DND-41 (cell line): Measurements from ENCODE around the gene CES3.
A peak's percentile ranks its signal among the peaks of the same experiment; 100 is the strongest.
"Not testable (repeated sequence)": the region's sequence is repeated elsewhere in the genome, so short reads cannot be mapped to it uniquely, and the experiment has no call there.

Source experiments
- ATAC-seq: fragments of 200-7000 bp; cut with Tn5 transposase; 3 replicates; pipeline ENCODE4 v1.9.1; 2021; ENCODE audit warnings: low read depth; ENCODE audit not compliant: insufficient read depth
- DNase-seq: peaks from one replicate; pipeline ENCODE4 v3.0.0-alpha.2; 2020
- H2AFZ ChIP-seq: 2 replicates; pipeline ENCODE4 v1.6.0; 2012; ENCODE audit warnings: low read depth, low read length
- H3K27ac ChIP-seq: 2 replicates; pipeline ENCODE4 v1.5.1; 2012; ENCODE audit warnings: low read length, inconsistent platforms
- H3K27me3 ChIP-seq: fragments of 200-600 bp; sonication (generic); 2 replicates; pipeline ENCODE4 v1.6.0; 2012; ENCODE audit warnings: low read length, mild to moderate bottlenecking, inconsistent platforms; ENCODE audit not compliant: insufficient read depth, poor library complexity
- H3K36me3 ChIP-seq: 2 replicates; pipeline ENCODE4 v1.5.1; 2012; ENCODE audit warnings: low read length, inconsistent platforms; ENCODE audit not compliant: insufficient read depth
- H3K4me1 ChIP-seq: 2 replicates; pipeline ENCODE4 v1.5.1; 2012; ENCODE audit warnings: mild to moderate bottlenecking, low read length; ENCODE audit not compliant: insufficient read depth
- H3K4me2 ChIP-seq: 2 replicates; pipeline ENCODE4 v1.6.0; 2012; ENCODE audit warnings: mild to moderate bottlenecking, moderate library complexity, low read length, inconsistent platforms; ENCODE audit not compliant: insufficient read depth
- H3K4me3 ChIP-seq, 2 experiments: fragments of 200-600 bp in 1 of 2; shearing (Covaris generic) in 1 of 2; 2 replicates each; pipeline ENCODE4 v1.5.1; 2012 to 2016; ENCODE audit warnings: inconsistent platforms in 2 of 2, low read length in 2 of 2, mild to moderate bottlenecking in 2 of 2, low read depth in 1 of 2, moderate library complexity in 1 of 2
- H3K79me2 ChIP-seq: 2 replicates; pipeline ENCODE4 v1.6.0; 2012; ENCODE audit warnings: low read length, inconsistent platforms; ENCODE audit not compliant: insufficient read depth
- H3K9ac ChIP-seq: 2 replicates; pipeline ENCODE4 v1.6.0; 2012; ENCODE audit warnings: low read depth, mild to moderate bottlenecking, inconsistent platforms, low read length, moderate library complexity
- H3K9me3 ChIP-seq: 2 replicates; pipeline ENCODE4 v1.5.1; 2012; ENCODE audit warnings: low read length, moderate library complexity, mild to moderate bottlenecking, inconsistent platforms; ENCODE audit not compliant: insufficient read depth, severe bottlenecking
- H4K20me1 ChIP-seq: 2 replicates; pipeline ENCODE4 v1.6.0; 2012; ENCODE audit warnings: low read length; ENCODE audit not compliant: insufficient read depth
- EZH2 ChIP-seq: IDR thresholded peaks from 3 replicates; pipeline ENCODE4 v1.6.1; 2012; ENCODE audit warnings: borderline replicate concordance, low read depth, mild to moderate bottlenecking, moderate library complexity, low read length, inconsistent platforms; ENCODE audit not compliant: severe bottlenecking
- TF ChIP-seq, protein P1 (sequence below): IDR thresholded peaks from 2 replicates; pipeline ENCODE4 v1.5.1; 2012; ENCODE audit warnings: borderline replicate concordance, low read length, moderate library complexity, mild to moderate bottlenecking; ENCODE audit not compliant: poor library complexity, severe bottlenecking; ENCODE audit errors: extremely low read depth

CES3 gene

DNA sequence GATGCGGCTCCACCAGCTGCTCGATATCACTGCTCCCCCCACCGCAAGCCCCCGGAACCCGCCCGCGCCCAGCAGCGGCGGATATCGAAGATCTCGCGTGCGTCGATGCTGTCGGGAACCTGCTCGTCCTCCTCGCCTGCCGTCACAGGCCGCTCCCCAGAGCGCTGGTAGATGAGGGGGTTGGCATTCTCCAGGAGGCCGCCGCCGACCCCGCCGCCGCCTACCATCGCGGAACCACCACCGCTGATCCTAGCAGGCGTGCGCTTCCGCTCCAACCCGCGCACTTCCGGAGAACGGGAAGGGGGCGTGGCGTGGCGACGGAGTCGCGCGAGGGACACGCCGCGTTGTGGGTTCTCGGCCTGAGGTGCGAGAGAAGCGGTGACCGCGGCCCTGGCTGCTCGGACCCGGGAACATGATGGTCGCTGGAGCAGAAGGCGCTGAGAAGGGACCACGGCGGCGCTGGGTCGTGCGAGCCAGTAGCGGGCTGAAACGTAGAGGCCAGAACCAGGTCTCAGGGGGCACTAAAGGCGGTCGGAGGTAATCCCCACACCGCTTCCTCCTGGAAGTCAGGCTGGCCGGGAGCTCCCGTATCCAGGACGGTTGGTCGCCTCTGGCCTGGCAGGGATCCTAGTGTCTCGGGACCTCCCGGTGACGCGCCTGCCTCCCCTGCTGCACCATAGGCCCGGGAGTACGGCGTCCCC, 26.8 kb upstream of the CES3 start, which contains the start of gene CIAO2B:
Gene CIAO2B (minus strand): TSS at position 265 of the 701 bp plus-strand sequence. CDS start 38 bp downstream, at position 227.
- Histone ChIP-seq H2AFZ (peak within 1 kb of the TSS; percentile 96), H3K4me1 (peaks cover 38% of the 10 kb centered on the region), H3K4me3 (peak within 1 kb of the TSS; percentile 96 to 97), H4K20me1 (peaks cover 13% of the 10 kb centered on the region), H3K79me2 (peaks cover 49% of the 10 kb centered on the region), H3K9ac (peak within 1 kb of the TSS; percentile 98), H3K4me2 (peak within 1 kb of the TSS; percentile 97), H3K9me3 (no peaks in the 10 kb centered on the region), H3K36me3 (peaks cover 30% of the 10 kb centered on the region), H3K27me3 (no peaks in the 10 kb centered on the region), H3K27ac (peak within 1 kb of the TSS; percentile 90)
- ATAC-seq (peak; percentile 88), DNase-seq (peak; percentile 89)
- TF ChIP-seq, protein P1, sequence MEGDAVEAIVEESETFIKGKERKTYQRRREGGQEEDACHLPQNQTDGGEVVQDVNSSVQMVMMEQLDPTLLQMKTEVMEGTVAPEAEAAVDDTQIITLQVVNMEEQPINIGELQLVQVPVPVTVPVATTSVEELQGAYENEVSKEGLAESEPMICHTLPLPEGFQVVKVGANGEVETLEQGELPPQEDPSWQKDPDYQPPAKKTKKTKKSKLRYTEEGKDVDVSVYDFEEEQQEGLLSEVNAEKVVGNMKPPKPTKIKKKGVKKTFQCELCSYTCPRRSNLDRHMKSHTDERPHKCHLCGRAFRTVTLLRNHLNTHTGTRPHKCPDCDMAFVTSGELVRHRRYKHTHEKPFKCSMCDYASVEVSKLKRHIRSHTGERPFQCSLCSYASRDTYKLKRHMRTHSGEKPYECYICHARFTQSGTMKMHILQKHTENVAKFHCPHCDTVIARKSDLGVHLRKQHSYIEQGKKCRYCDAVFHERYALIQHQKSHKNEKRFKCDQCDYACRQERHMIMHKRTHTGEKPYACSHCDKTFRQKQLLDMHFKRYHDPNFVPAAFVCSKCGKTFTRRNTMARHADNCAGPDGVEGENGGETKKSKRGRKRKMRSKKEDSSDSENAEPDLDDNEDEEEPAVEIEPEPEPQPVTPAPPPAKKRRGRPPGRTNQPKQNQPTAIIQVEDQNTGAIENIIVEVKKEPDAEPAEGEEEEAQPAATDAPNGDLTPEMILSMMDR: peak; percentile 5
- TF ChIP-seq EZH2: no peak

GRCh38 chr16:66934839-66935313, 26.2 kb upstream of the CES3 start:
- peak overlapping the region; percentile 96 to 97 for H3K4me3 ChIP-seq
- peak overlapping the region; percentile 98 for H3K9ac ChIP-seq
- peak overlapping the region; percentile 96 for H2AFZ ChIP-seq
- peaks cover 38% of the 10 kb centered on the region for H3K4me1 ChIP-seq
- peaks cover 13% of the 10 kb centered on the region for H4K20me1 ChIP-seq
- peak overlapping the region; percentile 90 for H3K27ac ChIP-seq
- H3K79me2 ChIP-seq: peaks cover 49% of the 10 kb centered on the region
- not testable (repeated sequence) for H3K27me3 ChIP-seq, DNase-seq, H3K9me3 ChIP-seq
- peak; percentile 9; the same call in 2 of the 3 replicates for ATAC-seq
- peak overlapping the region; percentile 97 for H3K4me2 ChIP-seq
- H3K36me3 ChIP-seq: peaks cover 34% of the 10 kb centered on the region

GRCh38 chr16:66935314-66936011, 25.6 kb upstream of the CES3 start, which contains the start of gene CES2:
CES2 (plus strand) TSS chr16:66935516; CDS start chr16:66935636, 120 bp downstream.
- DNase-seq (no peak), ATAC-seq (no peak)
- peak within 1 kb of the TSS; percentile 97 for H3K4me2 ChIP-seq
- H3K27ac ChIP-seq: peak within 1 kb of the TSS; percentile 90
- H3K36me3 ChIP-seq: peaks cover 40% of the 10 kb centered on the region
- H3K4me3 ChIP-seq: peak within 1 kb of the TSS; percentile 96 to 97
- H3K79me2 ChIP-seq: peaks cover 49% of the 10 kb centered on the region
- peaks cover 14% of the 10 kb centered on the region for H4K20me1 ChIP-seq
- H3K9ac ChIP-seq: peak within 1 kb of the TSS; percentile 98
- no peaks in the 10 kb centered on the region for H3K27me3 ChIP-seq
- TF ChIP-seq EZH2: no peak
- TF ChIP-seq, protein P1: no peak
- H3K9me3 ChIP-seq: no peaks in the 10 kb centered on the region
- peaks cover 38% of the 10 kb centered on the region for H3K4me1 ChIP-seq
- H2AFZ ChIP-seq: peak within 1 kb of the TSS; percentile 96

DNA sequence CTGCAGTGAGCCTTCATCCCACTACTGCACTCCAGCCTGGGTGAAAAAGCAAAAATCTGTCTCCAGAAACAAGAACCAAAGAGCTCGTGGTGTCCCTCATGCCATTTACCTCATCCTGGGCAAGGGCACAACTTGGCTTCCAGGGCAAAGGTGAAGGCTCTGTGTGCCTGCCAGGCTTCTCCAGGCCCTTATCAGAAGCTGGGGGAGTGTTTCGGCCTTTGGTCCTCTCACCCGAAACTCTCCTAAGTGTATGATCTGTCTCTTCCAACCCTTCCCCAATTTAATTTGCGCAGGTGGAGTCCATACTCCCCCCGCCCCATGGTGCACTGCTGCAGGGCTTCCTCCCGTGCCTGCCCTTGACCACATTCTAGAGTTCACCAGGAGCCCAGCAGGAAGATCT, 24.6 kb upstream of the CES3 start:
- Histone ChIP-seq H3K79me2 (peaks cover 49% of the 10 kb centered on the region), H3K27ac (no peak overlapping the region), H4K20me1 (peaks cover 18% of the 10 kb centered on the region), H3K36me3 (peaks cover 50% of the 10 kb centered on the region), H3K4me1 (peaks cover 38% of the 10 kb centered on the region), H3K9ac (no peak overlapping the region), H3K4me3 (no peak overlapping the region; a peak in 1 of 4 replicates), H2AFZ (no peak overlapping the region), H3K27me3 (no peaks in the 10 kb centered on the region), H3K4me2 (peak overlapping the region; percentile 97), H3K9me3 (no peaks in the 10 kb centered on the region)
- DNase-seq (no peak), ATAC-seq (no peak)
- TF ChIP-seq, protein P1: no peak
- TF ChIP-seq EZH2: no peak
